K562 (cell line): Measurements from ENCODE around the gene MEF2B. TPM values are rescaled to one million over a fixed set of nuclear protein-coding genes. Genes with fewer than 3 reads are reported as not detected.

Experiments used
- ATAC-seq: fragments of 200-7000 bp; cut with Tn5 transposase; 3 replicates; pipeline ENCODE4 v1.9.1; 2020; ENCODE audit warnings: moderate library complexity
- BruUV-seq: library from RNA; stranded (reverse); fragments of 400-500 nt; replicated peaks from 2 replicates; lab custom pipeline; 2021; lab: Mats Ljungman, UMichigan
- CTCF ChIA-PET: fragments of 300-600 bp; formaldehyde crosslinking; extraction: SDS; loops from one replicate; lab custom pipeline; 2021; ENCODE audit warnings: low intra/inter-chr PET ratio; lab: Yijun Ruan, JAX
- POLR2A ChIA-PET: fragments of 300-600, 350-650 bp; sonication (Branson Sonifier 250); formaldehyde crosslinking; extraction: SDS; loops from one replicate; lab custom pipeline; 2021; ENCODE audit warnings: antibody characterized with exemption, inconsistent platforms; lab: Yijun Ruan, JAX
- DNase-seq, 4 experiments: peaks; one replicate each; pipeline versions ENCODE4 v3.0.0 to v3.0.0-alpha.2; 2011 to 2018; ENCODE audit warnings: low spot score in 3 of 4, mixed read lengths in 3 of 4; ENCODE audit errors: extremely low read depth in 1 of 4
- FAIRE-seq: peaks from 2 replicates; lab custom pipeline; 2011; peaks lifted over from hg19 to GRCh38; lab: Jason Lieb, UNC
- H2AFZ ChIP-seq: 2 replicates; pipeline ENCODE4 v1.6.0; 2011; ENCODE audit warnings: low read depth, low read length, control low read depth, inconsistent platforms
- H3K27ac ChIP-seq: fragments of 200-600 bp; 3 replicates; pipeline ENCODE4 v1.8.0; 2011; ENCODE audit warnings: low read depth, mild to moderate bottlenecking, control low read depth, inconsistent platforms, low read length, moderate library complexity, mixed read lengths; ENCODE audit errors: extremely low read depth
- H3K27me3 ChIP-seq, 2 experiments: fragments of 300-600 bp in 1 of 2; 2 replicates in 1 of 2; 3 replicates in 1 of 2; pipeline versions ENCODE4 v1.6.0 to v1.8.0; 2011; ENCODE audit warnings: inconsistent platforms in 2 of 2, low read length in 2 of 2, mild to moderate bottlenecking in 1 of 2, mixed read lengths in 1 of 2, moderate library complexity in 1 of 2; ENCODE audit not compliant: control insufficient read depth in 2 of 2, insufficient read depth in 2 of 2
- H3K36me3 ChIP-seq: fragments of 300-600 bp; 3 replicates; pipeline ENCODE4 v1.8.0; 2011; ENCODE audit warnings: mild to moderate bottlenecking, low read length, inconsistent platforms; ENCODE audit not compliant: control insufficient read depth, insufficient read depth
- H3K4me1 ChIP-seq, 2 experiments: fragments of 200-600 bp in 1 of 2; replicated peaks in 1 of 2; 2 replicates in 1 of 2; 3 replicates in 1 of 2; pipeline versions ENCODE4 v1.5.1 to v1.8.0; 2011; ENCODE audit warnings: inconsistent platforms in 2 of 2, low read length in 2 of 2, mild to moderate bottlenecking in 1 of 2, mixed read lengths in 1 of 2, moderate library complexity in 1 of 2; ENCODE audit not compliant: control insufficient read depth in 2 of 2, insufficient read depth in 2 of 2
- H3K4me2 ChIP-seq: 2 replicates; pipeline ENCODE4 v1.6.1; 2011; ENCODE audit warnings: low read length, control low read depth, inconsistent platforms, mixed read lengths; ENCODE audit not compliant: insufficient read depth
- H3K4me3 ChIP-seq: fragments of 200-600 bp; sonication (generic), shearing (Covaris generic); 2 replicates; pipeline ENCODE4 v1.5.1; 2016; ENCODE audit warnings: control low read depth, inconsistent platforms
- H3K79me2 ChIP-seq: fragments of 200-600 bp; 3 replicates; pipeline ENCODE4 v1.8.0; 2011; ENCODE audit warnings: low read length, inconsistent platforms; ENCODE audit not compliant: control insufficient read depth, insufficient read depth
- H3K9ac ChIP-seq, 2 experiments: 2 replicates each; pipeline versions ENCODE4 v1.6.0 to v1.6.1; 2011; ENCODE audit warnings: low read depth in 2 of 2, low read length in 2 of 2, control low read depth in 1 of 2, inconsistent platforms in 1 of 2, mild to moderate bottlenecking in 1 of 2, mixed read lengths in 1 of 2; ENCODE audit not compliant: insufficient read depth in 1 of 2
- H3K9me1 ChIP-seq: one replicate; pipeline ENCODE4 v1.6.0; 2011; ENCODE audit warnings: inconsistent platforms, mild to moderate bottlenecking, low read length, moderate library complexity; ENCODE audit not compliant: control insufficient read depth, insufficient read depth
- H3K9me3 ChIP-seq: replicated peaks from 2 replicates; pipeline ENCODE4 v1.5.1; 2011; ENCODE audit warnings: low read depth, low read length, inconsistent platforms; ENCODE audit not compliant: control insufficient read depth, insufficient read depth
- H4K20me1 ChIP-seq: replicated peaks from 2 replicates; pipeline ENCODE4 v1.6.1; 2011; ENCODE audit warnings: low read length, inconsistent platforms, mixed read lengths; ENCODE audit not compliant: control insufficient read depth, insufficient read depth
- ARID1B ChIP-seq: fragments of 450-650 bp; IDR thresholded peaks from 2 replicates; pipeline ENCODE4 v1.6.1; 2016; ENCODE audit warnings: antibody characterized with exemption, mild to moderate bottlenecking, inconsistent platforms
- BHLHE40 ChIP-seq: IDR thresholded peaks from 2 replicates; pipeline ENCODE4 v1.6.1; 2011; ENCODE audit warnings: low read length, improper control_type of control experiment
- GATAD2B ChIP-seq: fragments of 450-650 bp; IDR thresholded peaks from 2 replicates; pipeline ENCODE4 v1.6.1; 2017; ENCODE audit warnings: mild to moderate bottlenecking, borderline replicate concordance
- GTF2E2 ChIP-seq: fragments of 200-800 bp; sonication (Bioruptor generic); IDR thresholded peaks from 2 replicates; pipeline ENCODE4 v1.6.1; 2016; ENCODE audit warnings: missing genetic modification characterization, missing compliant biosample characterization
- HSF4 ChIP-seq: fragments of 250-450 bp; sonication (Bioruptor Pico); IDR thresholded peaks from 2 replicates; pipeline ENCODE4 v2.1.2; 2022; ENCODE audit warnings: mild to moderate bottlenecking, moderate library complexity, borderline replicate concordance
- SP1 ChIP-seq: sonication (generic); formaldehyde crosslinking; IDR thresholded peaks from 2 replicates; pipeline ENCODE4 v1.8.1; 2022; ENCODE audit warnings: mild to moderate bottlenecking, missing genetic modification reagents
- ZNF785 ChIP-seq: fragments of 250-450 bp; sonication (Bioruptor Pico); IDR thresholded peaks from 2 replicates; pipeline ENCODE4 v1.4.0; 2020; ENCODE audit warnings: mild to moderate bottlenecking
- WGBS: fragments of 100-300 bp; shearing (Covaris generic); methylation state at CpG from one replicate; pipeline ENCODE4 v1.1.6; 2016; ENCODE audit warnings: low coverage, mixed read lengths; ENCODE audit not compliant: insufficient coverage; ENCODE audit errors: missing lambda C conversion rate; 5-methylcytosine and 5-hydroxymethylcytosine counted together
- in situ Hi-C: fragments of 300-500 bp; cut with MboI; formaldehyde crosslinking; loops from 4 replicates; pipeline ENCODE4 v1.15.0; 2018; ENCODE audit warnings: inconsistent platforms, mixed read lengths
- intact Hi-C: fragments of 100-400 bp; cut with micrococcal nuclease; formaldehyde crosslinking; loops from 2 replicates; pipeline ENCODE4 v1.14.2; 2022
- polyA plus RNA-seq, 8 experiments: library from polyadenylated mRNA; depleted of rRNA in 4 of 8; stranded (reverse) in 5 of 8; unstranded in 3 of 8; fragments of >200 nt; fragmentation: Nextera tagmentation in 2 of 8; fragmentation: Illumina TruSeq in 1 of 8; extraction: Ambion mirVana in 2 of 8; extraction: Trizol in 1 of 8; gene quantifications; 2 replicates each; pipeline versions ENCODE4 v1.2.1 to v1.2.3, GENCODE V29; 2011 to 2014; ENCODE audit warnings: inconsistent platforms in 1 of 8, missing spikeins in 1 of 8
- total RNA-seq, 7 experiments: library from RNA; depleted of rRNA in 6 of 7; stranded (reverse); fragments of >200 nt in 6 of 7; fragmentation: Illumina TruSeq in 2 of 7; extraction: Trizol in 2 of 7; gene quantifications; 2 replicates each; pipeline versions ENCODE4 v1.2.1 to v1.2.3, GENCODE V29; 2011 to 2021; ENCODE audit warnings: low replicate concordance in 1 of 7
- TF ChIP-seq, protein P1 (sequence below): fragments of 200-600 bp; sonication (generic); IDR thresholded peaks from one replicate; pipeline ENCODE4 v1.6.1; 2012; ENCODE audit warnings: mild to moderate bottlenecking, low read depth, low read length, inconsistent platforms
- TF ChIP-seq, protein P2 (sequence below): fragments of 450-650 bp; formaldehyde crosslinking; IDR thresholded peaks from 2 replicates; pipeline ENCODE4 v1.4.0; 2020; ENCODE audit warnings: mild to moderate bottlenecking, moderate library complexity

Gene MEF2B
- total and polyA plus RNA-seq, 9 of the 15 experiments (the other 6 are each of a cell fraction or from before 2014, with no cell fraction given), result 0.14 to 1.9 (median 0.71) TPM; not detected in 3

DNA sequence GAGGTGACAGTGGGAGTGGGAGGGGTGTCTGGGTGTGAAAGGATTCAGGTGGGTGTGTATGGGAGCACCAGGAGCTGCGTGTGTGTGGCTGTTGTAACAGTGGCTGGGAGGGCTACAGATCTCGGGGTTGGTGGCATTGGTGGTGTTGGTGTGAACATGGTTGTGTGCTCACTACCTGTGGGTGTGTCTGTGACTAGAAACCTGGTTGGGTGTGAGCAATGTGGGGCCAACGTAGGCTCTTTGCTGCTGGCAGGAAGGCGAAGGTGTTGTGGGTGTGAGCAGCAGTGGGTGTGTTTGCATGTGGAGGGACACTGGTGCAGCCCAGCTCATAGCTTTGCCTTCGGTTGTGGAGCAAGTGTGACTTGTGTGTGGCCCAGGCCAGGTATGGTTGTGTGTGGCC, 36.9 kb upstream of the MEF2B start:
- FAIRE-seq (no peak), ATAC-seq (no peak), DNase-seq (no peak)
- Histone ChIP-seq H4K20me1 (no peaks in the 10 kb centered on the region), H3K27ac (no peak overlapping the region), H3K4me1 (peaks cover 13 to 29% of the 10 kb centered on the region in 2 experiments; a peak in 4 of 5 replicates), H2AFZ (no peak overlapping the region), H3K9ac (no peak overlapping the region; a peak in 1 of 4 replicates), H3K79me2 (peaks cover 12% of the 10 kb centered on the region), H3K27me3 (peaks cover 2 to 10% of the 10 kb centered on the region in 2 experiments), H3K4me3 (no peak overlapping the region), H3K9me3 (no peaks in the 10 kb centered on the region), H3K36me3 (peaks cover 7% of the 10 kb centered on the region; the same call in 2 of the 3 replicates), H3K9me1 (no peaks in the 10 kb centered on the region), H3K4me2 (no peak overlapping the region)
- ChIA-PET POLR2A (no interaction called here), CTCF (no interaction called here)
- intact Hi-C loops, result no loop called here
- no TSS peak for BruUV-seq
- in situ Hi-C loops, result no loop called here
- WGBS, result 4% methylated on average over 5 of the region's 5 CpGs
- TF ChIP-seq, protein P1, sequence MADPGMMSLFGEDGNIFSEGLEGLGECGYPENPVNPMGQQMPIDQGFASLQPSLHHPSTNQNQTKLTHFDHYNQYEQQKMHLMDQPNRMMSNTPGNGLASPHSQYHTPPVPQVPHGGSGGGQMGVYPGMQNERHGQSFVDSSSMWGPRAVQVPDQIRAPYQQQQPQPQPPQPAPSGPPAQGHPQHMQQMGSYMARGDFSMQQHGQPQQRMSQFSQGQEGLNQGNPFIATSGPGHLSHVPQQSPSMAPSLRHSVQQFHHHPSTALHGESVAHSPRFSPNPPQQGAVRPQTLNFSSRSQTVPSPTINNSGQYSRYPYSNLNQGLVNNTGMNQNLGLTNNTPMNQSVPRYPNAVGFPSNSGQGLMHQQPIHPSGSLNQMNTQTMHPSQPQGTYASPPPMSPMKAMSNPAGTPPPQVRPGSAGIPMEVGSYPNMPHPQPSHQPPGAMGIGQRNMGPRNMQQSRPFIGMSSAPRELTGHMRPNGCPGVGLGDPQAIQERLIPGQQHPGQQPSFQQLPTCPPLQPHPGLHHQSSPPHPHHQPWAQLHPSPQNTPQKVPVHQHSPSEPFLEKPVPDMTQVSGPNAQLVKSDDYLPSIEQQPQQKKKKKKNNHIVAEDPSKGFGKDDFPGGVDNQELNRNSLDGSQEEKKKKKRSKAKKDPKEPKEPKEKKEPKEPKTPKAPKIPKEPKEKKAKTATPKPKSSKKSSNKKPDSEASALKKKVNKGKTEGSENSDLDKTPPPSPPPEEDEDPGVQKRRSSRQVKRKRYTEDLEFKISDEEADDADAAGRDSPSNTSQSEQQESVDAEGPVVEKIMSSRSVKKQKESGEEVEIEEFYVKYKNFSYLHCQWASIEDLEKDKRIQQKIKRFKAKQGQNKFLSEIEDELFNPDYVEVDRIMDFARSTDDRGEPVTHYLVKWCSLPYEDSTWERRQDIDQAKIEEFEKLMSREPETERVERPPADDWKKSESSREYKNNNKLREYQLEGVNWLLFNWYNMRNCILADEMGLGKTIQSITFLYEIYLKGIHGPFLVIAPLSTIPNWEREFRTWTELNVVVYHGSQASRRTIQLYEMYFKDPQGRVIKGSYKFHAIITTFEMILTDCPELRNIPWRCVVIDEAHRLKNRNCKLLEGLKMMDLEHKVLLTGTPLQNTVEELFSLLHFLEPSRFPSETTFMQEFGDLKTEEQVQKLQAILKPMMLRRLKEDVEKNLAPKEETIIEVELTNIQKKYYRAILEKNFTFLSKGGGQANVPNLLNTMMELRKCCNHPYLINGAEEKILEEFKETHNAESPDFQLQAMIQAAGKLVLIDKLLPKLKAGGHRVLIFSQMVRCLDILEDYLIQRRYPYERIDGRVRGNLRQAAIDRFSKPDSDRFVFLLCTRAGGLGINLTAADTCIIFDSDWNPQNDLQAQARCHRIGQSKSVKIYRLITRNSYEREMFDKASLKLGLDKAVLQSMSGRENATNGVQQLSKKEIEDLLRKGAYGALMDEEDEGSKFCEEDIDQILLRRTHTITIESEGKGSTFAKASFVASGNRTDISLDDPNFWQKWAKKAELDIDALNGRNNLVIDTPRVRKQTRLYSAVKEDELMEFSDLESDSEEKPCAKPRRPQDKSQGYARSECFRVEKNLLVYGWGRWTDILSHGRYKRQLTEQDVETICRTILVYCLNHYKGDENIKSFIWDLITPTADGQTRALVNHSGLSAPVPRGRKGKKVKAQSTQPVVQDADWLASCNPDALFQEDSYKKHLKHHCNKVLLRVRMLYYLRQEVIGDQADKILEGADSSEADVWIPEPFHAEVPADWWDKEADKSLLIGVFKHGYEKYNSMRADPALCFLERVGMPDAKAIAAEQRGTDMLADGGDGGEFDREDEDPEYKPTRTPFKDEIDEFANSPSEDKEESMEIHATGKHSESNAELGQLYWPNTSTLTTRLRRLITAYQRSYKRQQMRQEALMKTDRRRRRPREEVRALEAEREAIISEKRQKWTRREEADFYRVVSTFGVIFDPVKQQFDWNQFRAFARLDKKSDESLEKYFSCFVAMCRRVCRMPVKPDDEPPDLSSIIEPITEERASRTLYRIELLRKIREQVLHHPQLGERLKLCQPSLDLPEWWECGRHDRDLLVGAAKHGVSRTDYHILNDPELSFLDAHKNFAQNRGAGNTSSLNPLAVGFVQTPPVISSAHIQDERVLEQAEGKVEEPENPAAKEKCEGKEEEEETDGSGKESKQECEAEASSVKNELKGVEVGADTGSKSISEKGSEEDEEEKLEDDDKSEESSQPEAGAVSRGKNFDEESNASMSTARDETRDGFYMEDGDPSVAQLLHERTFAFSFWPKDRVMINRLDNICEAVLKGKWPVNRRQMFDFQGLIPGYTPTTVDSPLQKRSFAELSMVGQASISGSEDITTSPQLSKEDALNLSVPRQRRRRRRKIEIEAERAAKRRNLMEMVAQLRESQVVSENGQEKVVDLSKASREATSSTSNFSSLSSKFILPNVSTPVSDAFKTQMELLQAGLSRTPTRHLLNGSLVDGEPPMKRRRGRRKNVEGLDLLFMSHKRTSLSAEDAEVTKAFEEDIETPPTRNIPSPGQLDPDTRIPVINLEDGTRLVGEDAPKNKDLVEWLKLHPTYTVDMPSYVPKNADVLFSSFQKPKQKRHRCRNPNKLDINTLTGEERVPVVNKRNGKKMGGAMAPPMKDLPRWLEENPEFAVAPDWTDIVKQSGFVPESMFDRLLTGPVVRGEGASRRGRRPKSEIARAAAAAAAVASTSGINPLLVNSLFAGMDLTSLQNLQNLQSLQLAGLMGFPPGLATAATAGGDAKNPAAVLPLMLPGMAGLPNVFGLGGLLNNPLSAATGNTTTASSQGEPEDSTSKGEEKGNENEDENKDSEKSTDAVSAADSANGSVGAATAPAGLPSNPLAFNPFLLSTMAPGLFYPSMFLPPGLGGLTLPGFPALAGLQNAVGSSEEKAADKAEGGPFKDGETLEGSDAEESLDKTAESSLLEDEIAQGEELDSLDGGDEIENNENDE, result no peak
- TF ChIP-seq BHLHE40 (no peak), GTF2E2 (tag) (no peak), ARID1B (no peak), GATAD2B (no peak), ZNF785 (no peak), SP1 (CRISPR knock-in tag) (no peak), HSF4 (CRISPR knock-in tag) (no peak)
- TF ChIP-seq, protein P2, sequence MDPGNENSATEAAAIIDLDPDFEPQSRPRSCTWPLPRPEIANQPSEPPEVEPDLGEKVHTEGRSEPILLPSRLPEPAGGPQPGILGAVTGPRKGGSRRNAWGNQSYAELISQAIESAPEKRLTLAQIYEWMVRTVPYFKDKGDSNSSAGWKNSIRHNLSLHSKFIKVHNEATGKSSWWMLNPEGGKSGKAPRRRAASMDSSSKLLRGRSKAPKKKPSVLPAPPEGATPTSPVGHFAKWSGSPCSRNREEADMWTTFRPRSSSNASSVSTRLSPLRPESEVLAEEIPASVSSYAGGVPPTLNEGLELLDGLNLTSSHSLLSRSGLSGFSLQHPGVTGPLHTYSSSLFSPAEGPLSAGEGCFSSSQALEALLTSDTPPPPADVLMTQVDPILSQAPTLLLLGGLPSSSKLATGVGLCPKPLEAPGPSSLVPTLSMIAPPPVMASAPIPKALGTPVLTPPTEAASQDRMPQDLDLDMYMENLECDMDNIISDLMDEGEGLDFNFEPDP, result no peak
